ENCODE results near the gene WWC2.

The WWC2 gene

DNA sequence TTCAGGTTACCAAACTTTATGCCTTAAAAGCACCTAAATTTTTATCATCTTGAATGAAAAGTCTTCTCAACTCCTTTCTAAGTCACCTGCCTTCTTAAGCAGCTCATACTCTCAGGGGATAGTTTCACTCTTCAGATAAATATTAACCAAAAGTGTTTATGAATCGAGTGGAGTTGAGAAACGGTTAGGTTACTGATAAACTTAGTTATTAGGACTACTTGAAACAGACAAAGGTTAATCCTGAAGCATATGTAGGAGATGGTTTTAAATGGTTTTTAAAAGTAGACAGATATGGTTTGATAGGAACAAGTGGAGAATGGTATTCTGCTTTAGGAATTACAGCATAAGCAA is 188.2 kb downstream of the WWC2 start:
- in situ Hi-C loops (cut with MboI; ENCODE audit: low sequenced_read_pairs) = no loop called here

DNA sequence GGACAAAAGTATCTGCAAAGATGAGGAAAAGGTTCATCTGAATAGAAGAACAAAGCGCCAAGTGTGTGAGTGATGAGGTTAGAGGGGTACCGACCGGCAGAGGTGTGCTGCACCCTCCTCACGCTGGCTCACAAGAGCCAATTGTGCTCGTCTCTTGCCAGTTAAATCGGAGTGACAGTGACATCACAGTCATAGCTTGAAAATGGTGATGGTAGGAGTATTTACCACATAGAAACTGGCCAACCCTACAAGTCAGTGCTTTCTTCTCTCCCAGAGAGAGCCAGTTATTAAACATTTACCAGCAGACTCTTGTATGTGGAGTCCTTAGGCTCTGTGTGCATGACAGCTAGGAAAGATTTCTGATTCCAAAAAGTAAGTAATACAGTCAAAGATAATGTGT is 188.6 kb downstream of the WWC2 start:
- in situ Hi-C loops (cut with MboI; ENCODE audit: low sequenced_read_pairs) = no loop called here

DNA sequence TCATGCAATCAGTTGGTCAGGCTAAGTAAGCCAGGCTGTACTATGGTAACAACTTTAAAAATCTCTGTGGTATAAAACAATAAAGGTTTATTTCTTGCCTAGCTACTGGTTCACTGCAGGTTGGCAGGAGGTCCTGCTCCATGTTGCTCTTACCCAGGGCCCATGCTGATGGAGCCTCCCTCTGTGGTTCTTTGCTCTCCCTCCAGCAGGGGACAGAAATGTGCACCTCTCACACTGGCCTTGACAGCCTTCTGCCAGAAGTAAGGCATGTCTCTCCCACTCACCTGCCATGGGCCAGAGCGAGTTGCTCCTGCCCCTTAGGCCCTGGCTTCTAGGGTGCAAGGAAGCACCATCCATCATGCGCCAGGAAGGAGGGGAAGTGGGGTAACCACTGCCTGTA is 189.9 kb downstream of the WWC2 start:
- in situ Hi-C loops (cut with MboI; ENCODE audit: low sequenced_read_pairs) = no loop called here

DNA sequence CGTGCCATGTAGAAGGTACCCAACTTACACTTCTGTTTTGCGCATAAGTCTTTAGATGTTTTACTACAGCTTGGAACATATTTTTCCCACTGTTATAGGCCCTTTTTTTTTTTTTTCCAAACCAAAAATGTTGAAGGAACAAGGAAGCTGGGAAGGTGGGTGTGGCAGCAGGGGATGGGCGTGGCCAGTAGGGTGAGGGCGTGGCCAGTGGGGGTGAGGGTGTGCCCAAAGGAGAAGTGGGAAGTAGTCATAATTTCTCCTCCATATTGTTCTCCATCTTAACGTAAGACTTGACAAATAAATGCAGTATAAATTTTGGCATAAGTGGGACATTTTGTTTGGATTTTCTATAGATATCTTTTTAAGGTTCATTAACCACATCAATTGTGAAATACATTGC is 190.6 kb downstream of the WWC2 start:
- in situ Hi-C loops (cut with MboI; ENCODE audit: low sequenced_read_pairs) = no loop called here

DNA sequence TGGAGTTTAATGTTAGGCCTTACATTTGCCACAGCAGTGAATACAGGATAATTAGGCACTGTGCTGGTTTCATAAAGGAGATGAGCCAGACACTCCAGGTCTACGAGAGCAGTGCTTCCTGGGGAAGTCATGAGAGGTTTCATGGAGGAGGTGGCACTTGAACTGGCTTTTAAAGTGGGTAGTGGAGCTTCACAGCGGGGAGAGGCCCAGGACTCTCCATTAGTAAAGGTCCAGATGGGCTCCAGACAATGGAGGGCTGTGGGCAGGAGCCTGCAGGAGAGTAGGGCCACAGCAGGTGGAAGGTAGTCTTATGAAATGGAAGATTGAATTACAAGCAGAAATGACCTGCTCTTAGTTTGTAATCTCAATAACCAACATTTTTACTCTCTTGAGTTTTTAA is 192.0 kb downstream of the WWC2 start:
- in situ Hi-C loops (cut with MboI; ENCODE audit: low sequenced_read_pairs) = no loop called here

DNA sequence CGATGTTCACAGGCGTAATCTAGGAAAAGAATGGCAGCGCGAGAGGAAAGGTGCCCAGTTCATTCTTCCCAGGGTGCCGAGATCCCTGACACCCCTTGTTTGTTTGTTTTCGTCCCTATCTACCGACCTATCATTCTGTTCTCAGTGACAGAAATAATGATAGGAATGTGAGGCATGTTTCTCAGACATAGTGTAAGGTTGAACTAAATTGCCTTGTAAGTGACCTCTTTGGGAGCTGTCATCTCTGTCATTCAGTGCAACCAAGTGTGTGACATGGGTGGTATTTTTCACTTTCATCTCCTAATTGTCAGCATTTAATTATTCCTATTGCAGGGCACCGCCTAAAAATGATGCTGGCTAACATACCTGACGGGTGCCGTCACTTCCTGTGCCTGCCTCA is 196.7 kb downstream of the WWC2 start:
- in situ Hi-C loops (cut with MboI; ENCODE audit: low sequenced_read_pairs) = no loop called here

DNA sequence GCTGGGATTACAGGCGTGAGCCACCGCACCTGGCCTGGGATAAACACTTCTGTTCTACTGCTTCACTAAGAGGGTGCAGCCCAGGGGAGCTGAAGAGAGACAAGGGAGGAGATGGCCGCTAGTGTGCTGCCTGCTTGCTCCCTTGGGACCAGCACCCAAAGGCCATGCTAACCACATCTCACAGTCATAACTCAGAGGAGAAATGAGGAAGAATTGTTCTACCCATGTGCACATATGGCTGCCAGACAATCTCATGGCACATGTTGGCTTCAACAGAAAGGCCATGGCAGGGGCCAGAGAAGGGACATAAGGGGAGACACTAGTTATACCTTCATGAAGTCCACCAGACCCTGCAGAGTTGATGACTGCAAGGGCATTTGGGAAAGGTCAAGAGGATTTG is 198.6 kb downstream of the WWC2 start:
- in situ Hi-C loops (cut with MboI; ENCODE audit: low sequenced_read_pairs) = no loop called here

DNA sequence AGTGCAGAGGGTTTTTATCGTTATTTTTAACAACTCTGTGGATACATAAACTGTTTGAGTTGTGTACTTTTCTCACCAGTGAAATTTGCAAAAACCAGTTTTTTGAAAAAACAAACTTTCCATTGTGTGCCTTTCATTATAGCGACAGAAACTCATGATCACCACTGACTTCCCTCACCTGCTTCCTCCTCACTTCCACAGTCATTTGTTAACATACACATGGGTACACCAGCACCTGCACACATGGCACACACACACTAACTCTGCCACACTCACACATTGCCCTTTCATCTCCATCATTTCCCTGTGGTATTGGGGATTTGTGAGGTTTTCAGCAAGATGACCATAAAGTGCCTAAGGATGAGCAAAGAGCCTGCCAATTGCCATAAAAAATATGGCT is 200.4 kb downstream of the WWC2 start:
- in situ Hi-C loops (cut with MboI; ENCODE audit: low sequenced_read_pairs) = no loop called here

DNA sequence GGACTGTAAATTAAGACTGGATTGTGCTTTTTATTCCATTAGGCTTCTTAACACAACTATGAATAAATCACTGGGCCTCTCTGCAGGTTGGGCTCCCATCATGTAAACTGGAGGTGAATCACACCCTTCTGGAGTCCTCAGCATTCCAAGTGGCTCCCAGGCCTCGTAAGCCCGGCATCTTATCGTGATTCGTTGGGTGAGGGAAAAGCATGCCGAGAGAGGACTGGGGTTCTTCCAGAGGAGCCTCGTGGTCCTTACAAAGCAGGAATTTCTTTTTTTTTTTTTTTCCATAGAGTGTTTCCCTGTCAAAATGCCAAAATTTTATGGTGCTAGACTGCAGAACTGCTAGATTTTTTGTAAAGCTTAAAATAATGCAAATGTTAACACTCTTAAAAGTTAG is 201.0 kb downstream of the WWC2 start:
- in situ Hi-C loops (cut with MboI; ENCODE audit: low sequenced_read_pairs) = no loop called here

DNA sequence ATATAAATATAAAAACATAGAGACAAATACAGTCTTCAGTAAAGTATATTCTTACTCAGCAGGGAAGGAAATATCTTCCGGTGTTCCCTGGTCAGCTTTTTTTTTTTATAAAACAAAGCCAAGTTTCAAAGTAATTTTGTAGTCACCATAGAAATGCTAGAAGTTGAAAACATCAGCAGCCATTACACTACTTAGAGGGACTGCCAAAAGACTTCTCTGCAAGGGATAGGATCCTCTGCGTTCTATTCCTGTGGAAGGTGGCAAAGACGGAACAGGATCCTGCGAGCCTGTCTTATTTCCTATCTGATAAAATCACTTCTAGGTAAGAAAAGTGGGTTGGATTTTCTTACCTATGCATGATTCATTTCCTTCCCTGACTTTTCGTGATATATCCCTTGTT is 201.6 kb downstream of the WWC2 start:
- in situ Hi-C loops (cut with MboI; ENCODE audit: low sequenced_read_pairs) = no loop called here

DNA sequence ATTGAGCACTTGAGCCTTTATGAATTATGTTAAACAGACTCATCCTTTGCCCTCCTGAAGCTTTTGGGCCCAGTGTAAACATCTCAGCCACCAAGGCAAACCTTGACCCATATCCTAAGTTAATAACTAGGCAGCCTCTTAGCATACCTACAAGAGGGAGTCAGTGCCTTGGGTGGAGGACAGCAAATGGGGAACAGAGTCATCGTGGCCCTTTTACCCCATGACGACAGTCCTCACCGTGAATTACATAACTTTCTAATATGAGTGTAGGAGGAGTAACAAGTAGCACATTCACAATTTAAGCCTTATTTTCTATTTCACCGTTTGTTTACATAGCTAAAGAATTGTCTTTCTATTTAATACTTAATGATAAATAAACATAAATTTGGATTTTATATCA is 204.2 kb downstream of the WWC2 start:
- in situ Hi-C loops (cut with MboI; ENCODE audit: low sequenced_read_pairs) = no loop called here

DNA sequence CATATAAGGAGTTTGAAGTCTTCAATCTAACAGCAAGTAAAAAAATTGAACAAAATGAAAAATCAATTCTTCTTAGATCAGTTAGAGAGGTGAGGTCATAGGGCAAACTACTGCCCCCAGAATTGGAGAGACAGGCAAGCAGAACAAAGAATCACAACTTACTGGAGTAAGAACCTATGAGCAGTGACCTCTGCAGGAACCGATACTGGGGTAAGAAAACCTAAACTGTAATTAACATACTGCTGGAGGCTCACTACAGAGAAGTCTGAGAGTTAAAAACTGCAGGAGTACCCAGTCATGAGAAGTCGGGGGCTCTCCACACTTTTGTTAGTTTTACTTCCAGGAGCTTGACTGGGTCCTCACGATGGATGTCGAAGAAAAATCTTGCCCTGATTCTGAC is 205.0 kb downstream of the WWC2 start:
- in situ Hi-C loops (cut with MboI; ENCODE audit: low sequenced_read_pairs) = no loop called here

DNA sequence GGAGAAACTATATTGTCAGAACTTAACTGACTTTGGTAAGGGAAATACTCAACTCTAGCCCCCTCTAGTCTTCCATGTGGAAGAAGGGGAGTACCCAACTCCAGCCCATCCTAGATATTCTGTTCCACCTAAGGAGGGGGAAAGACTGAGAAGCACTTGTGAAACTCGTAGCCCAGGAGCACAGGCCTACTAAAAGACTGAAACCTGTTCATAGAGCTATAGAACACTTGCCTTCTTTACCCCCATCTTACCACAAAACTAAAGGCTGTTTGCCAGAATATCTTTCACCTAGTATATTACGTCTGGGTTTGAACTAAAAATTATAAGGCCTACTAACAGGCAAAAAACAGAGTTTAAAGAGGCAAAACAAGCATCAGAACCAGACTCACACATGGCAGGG is 205.5 kb downstream of the WWC2 start:
- in situ Hi-C loops (cut with MboI; ENCODE audit: low sequenced_read_pairs) = no loop called here

DNA sequence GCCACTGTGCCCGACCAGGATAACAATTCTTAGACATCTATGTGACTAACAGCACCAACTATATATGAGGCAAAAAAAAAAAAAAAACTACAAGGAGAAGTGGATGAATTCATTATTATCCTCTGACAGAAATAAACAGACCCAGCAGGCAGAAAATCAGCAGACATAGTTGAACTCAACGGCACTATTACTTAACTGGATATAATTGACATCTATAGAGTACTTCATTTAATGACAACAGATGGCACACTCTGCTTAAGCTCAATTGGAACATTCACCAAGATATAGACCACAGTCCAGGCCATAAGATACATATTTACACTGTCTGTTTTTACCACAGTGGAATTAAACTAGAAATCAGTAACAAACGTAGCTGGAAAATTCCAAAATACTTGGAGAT is 207.8 kb downstream of the WWC2 start:
- in situ Hi-C loops (cut with MboI; ENCODE audit: low sequenced_read_pairs) = no loop called here

DNA sequence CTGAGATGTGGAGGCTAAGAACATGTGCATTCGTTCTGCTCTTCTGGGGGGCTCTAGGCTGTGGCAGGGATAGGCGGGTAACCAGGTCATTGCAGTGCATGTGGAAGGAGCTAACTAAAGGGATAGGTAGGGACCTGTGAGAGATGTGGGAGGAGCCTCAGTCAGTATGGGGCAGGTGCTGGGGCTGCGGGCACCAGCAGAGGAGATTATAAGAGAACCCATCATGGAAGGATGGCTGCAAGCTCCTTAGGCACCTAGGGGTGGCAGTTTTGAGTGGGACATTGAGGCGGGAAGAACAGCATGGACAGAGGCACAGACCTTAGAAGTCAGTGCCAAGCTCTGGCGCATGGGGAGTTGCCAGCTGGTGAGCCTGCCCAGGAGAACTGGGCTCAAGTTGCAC is 213.8 kb downstream of the WWC2 start:
- in situ Hi-C loops (cut with MboI; ENCODE audit: low sequenced_read_pairs) = no loop called here

DNA sequence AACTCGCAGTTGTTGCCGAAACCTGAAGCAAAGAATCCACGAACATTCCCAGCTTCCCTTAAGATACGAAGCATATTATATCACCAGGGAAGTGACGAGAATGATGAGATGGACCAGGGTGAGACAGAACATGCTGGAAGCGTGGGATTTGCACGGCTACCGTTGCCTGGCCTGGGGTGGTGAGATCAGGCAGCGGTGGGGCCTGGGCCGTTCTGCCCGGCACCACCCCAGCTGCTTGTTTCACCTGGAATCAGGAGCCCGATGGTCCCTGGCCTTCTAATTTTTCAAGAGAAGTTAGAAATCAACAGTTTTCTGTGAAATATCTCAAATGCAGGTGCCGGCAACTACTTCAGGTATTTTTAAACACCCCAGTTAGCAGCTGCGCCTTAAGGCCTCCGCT is 215.3 kb downstream of the WWC2 start:
- in situ Hi-C loops (cut with MboI; ENCODE audit: low sequenced_read_pairs) = no loop called here

DNA sequence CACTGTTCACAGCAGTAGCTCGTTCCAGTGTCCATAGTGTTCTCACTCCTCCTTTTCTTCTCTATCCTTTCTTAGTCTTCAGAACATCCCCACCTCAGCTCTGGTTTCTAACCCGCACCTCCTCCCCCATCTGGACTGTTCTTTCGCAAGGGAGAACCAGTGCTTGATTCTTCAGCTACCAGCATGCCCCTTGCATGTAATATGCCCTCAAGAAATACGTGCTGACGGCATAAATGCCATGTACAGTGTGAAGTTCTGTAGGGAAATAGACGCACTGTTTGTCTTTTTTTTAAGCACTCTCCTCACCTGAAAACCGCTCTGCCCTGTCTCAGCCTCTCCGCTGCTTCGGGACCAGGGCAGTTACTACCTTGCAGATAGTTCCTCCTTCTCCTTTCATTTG is 215.7 kb downstream of the WWC2 start:
- in situ Hi-C loops (cut with MboI; ENCODE audit: low sequenced_read_pairs) = no loop called here

DNA sequence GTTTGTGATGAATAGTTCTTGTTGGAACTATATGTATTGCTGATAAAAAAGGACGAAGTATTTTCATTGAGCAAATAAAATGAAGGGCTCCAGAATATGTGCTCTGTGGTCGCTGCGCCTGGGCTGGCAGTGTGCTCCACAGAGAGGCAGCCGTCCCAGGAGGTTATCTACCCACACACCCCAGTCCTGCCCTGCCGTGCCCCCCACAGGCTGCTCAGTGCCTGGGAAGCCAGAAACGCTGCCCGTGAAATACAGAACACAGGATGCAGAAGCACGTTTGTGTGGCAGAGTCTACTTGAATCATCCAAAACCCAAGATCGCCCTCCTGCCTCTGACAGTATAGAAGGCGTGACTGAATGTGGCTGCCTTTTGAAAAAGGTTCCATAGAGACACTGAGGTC is 219.6 kb downstream of the WWC2 start:
- in situ Hi-C loops (cut with MboI; ENCODE audit: low sequenced_read_pairs) = no loop called here

DNA sequence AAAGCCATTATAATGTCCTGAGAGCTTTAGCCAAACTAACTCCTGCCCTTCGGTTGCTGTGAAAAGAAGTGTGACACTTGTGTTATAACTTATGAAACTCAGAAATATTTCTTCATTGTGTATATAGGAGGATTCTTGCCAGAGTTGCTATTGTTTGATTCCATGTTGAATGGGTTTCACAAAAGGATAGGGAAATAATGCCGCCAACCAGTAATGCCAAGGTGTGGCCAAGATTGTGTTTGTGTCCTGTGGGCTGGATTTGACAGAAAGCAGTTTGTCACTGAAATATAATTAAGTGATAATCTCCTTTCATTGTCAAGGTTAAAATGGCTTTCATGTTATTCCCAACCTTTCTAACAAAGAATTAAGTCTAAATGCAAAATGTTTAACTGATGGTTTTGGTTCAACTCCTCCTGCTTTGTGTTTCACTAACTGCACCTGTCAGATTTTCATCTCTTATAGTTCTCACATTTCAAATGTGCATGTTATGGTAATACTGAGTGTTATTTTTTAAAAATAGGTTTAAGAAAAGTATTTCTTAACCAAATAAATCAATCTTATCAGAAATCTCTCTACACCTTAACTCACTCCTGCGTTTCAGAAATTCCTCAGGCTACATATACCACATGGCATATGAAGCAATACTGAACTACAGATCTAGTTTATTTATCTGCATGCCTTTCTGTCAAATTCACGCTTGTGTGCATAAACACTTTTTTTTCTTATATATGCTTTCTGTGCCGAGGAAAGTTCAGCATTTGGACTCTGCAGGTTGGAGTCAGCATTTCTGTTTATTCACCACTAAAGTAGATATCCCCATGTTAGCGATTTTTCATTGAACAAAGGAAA is 221.4 kb downstream of the WWC2 start, which contains the start of gene CLDN22:
Gene CLDN22 (minus strand): TSS at position 66 of the 849 bp plus-strand sequence. CDS start 58 bp downstream, at position 8.
- in situ Hi-C loops (cut with MboI; ENCODE audit: low sequenced_read_pairs) = no loop called here

DNA sequence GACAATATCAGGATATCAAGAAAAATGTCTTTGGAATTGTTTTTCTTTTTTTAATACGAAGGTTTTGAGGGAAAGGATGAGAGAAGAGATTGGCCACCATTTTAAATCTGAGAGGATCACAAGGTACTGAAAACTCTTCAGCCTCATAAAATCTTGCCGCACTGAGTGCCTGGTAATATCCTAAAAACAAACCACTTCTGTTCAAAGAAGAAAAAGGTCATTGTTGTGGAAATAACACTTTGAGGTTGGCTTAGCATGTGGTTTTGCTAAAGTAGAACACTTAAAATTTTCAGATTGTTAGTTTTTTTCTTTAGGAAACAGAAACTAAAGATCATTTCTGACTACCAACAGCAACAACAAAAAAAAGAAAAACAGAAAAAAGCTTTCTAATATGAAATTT is 222.0 kb downstream of the WWC2 start:
- in situ Hi-C loops (cut with MboI; ENCODE audit: low sequenced_read_pairs) = no loop called here

DNA sequence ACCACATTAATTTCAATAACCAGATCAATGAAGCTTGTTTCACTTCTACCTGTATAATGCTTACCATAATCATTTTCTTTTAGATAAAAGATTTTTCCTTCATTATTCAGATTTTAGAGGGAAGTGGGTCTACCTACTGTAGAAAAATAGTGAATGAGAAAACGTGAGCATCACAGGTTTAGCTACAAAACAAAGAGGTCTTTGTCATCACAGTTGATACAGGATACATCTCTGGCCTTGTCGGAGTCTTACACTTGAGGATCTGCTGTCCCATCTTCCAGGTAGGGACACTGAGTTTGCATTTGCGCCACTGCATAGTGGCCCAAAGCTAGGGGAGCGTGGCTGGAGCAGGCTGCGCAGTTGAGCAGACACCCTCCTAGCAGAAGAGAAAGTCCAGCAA is 222.5 kb downstream of the WWC2 start:
- in situ Hi-C loops (cut with MboI; ENCODE audit: low sequenced_read_pairs) = no loop called here

DNA sequence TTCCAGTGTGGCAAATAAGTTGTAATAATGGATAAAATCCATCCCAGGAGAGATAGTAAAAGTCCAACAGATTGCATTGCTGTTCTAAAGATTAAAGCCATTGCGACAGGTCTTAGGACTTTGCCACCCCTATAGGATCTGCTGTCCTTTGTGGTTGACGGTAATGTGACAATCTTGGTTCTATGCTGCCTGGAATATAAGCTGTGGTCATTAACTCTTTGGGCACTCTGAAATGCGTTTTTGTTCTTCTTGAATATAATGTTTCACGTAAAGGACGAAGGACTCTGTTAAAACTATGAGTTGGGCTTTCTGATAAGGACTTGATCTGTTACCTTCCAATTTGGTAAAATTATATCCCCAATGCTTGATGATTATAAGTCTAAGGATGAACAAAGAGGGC is 223.3 kb downstream of the WWC2 start, which contains the start of gene CLDN24:
Gene CLDN24 (minus strand): TSS at position 101 of the 400 bp plus-strand sequence. CDS start 0 bp downstream, at position 101.
- in situ Hi-C loops (cut with MboI; ENCODE audit: low sequenced_read_pairs) = no loop called here

DNA sequence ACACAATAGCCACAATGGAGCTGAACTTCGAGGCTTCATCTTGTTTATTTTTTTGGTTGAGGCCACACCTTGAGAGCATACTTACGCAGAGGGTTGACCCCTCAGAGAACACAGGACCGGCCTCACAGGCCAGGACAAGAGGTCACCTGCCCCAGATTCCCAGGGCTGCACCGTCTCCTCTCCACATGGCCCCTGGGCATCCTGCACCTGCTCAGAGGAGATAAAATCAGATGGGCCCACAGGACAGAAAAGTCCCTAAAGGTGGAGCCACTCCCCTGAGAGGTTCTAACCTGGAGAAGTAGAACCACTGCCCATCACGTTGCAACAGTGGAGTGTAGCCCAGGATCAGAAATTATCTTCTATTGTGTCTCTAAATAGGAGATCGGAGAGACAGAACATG is 224.2 kb downstream of the WWC2 start:
- in situ Hi-C loops (cut with MboI; ENCODE audit: low sequenced_read_pairs) = no loop called here
